BLaER1 treated with 17β-estradiol and CSF1 and Interleukin-3, amounts not matched to agents 10 nM and 100 nM (cell line): ENCODE results near the gene AFP.

ENCODE experiments used
- H3K27ac ChIP-seq, 11 experiments: shearing (Covaris generic); formaldehyde crosslinking; 2 replicates each; pipeline ENCODE4 v1.8.1; 2022
- H3K27me3 ChIP-seq, 11 experiments: shearing (Covaris generic); formaldehyde crosslinking; 2 replicates each; pipeline ENCODE4 v1.8.1; 2022
- H3K36me3 ChIP-seq, 11 experiments: shearing (Covaris generic); formaldehyde crosslinking; 2 replicates each; pipeline ENCODE4 v1.8.1; 2022
- H3K4me1 ChIP-seq, 10 experiments: shearing (Covaris generic); formaldehyde crosslinking; 2 replicates each; pipeline ENCODE4 v1.8.1; 2022
- H3K4me2 ChIP-seq, 11 experiments: shearing (Covaris generic); formaldehyde crosslinking; 2 replicates each; pipeline ENCODE4 v1.8.1; 2022
- H3K4me3 ChIP-seq, 10 experiments: shearing (Covaris generic); formaldehyde crosslinking; 2 replicates each; pipeline ENCODE4 v1.8.1; 2022
- H3K9ac ChIP-seq, 11 experiments: shearing (Covaris generic); formaldehyde crosslinking; 2 replicates each; pipeline ENCODE4 v1.8.1; 2022
- H3K9me3 ChIP-seq, 11 experiments: shearing (Covaris generic); formaldehyde crosslinking; replicated peaks in 1 of 11; 2 replicates each; pipeline ENCODE4 v1.8.1; 2022
- H4K20me1 ChIP-seq, 11 experiments: shearing (Covaris generic); formaldehyde crosslinking; 2 replicates each; pipeline ENCODE4 v1.8.1; 2022
- Cebpa-rat ChIP-seq, 11 experiments: shearing (Covaris generic); IDR thresholded peaks; 2 replicates each; pipeline ENCODE4 v1.8.1; 2022

The AFP gene

DNA sequence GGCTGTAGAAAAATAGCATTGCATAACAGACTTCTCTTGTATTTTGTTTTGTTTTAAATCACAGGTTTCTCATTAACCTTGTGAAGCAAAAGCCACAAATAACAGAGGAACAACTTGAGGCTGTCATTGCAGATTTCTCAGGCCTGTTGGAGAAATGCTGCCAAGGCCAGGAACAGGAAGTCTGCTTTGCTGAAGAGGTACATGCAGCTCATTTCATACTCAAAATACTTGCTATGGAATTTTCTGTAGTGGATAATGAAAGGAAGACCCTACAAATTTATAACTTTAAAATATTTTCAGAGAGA lies 17.6 kb downstream of the AFP start:
- TF ChIP-seq Cebpa-rat (IDR thresholded peaks at IDR 0.05): no peak
- no peaks in the 10 kb centered on the region for H3K9me3 ChIP-seq
- no peaks in the 10 kb centered on the region for H3K36me3 ChIP-seq
- H3K27me3 ChIP-seq: no peaks in the 10 kb centered on the region
- H3K4me1 ChIP-seq: no peaks in the 10 kb centered on the region
- no peak overlapping the region for H3K4me2 ChIP-seq
- no peak overlapping the region for H3K27ac ChIP-seq
- H4K20me1 ChIP-seq: no peaks in the 10 kb centered on the region
- H3K9ac ChIP-seq: no peak overlapping the region
- H3K4me3 ChIP-seq: no peak overlapping the region

- Histone ChIP-seq H3K4me1 (no peaks in the 10 kb centered on the region), H3K9me3 (no peaks in the 10 kb centered on the region), H3K27me3 (no peaks in the 10 kb centered on the region), H3K4me2 (no peak overlapping the region), H3K4me3 (no peak overlapping the region), H3K27ac (no peak overlapping the region), H3K9ac (no peak overlapping the region), H3K36me3 (no peaks in the 10 kb centered on the region), H4K20me1 (no peaks in the 10 kb centered on the region)
- TF ChIP-seq Cebpa-rat (IDR thresholded peaks at IDR 0.05): no peak
Observed at GRCh38 chr4:73454920-73455319, 18.9 kb downstream of the AFP start.

- H3K27me3 ChIP-seq: no peaks in the 10 kb centered on the region
- H3K9me3 ChIP-seq: no peaks in the 10 kb centered on the region
- no peaks in the 10 kb centered on the region for H3K4me1 ChIP-seq
- H3K4me2 ChIP-seq: no peak overlapping the region
- H4K20me1 ChIP-seq: no peaks in the 10 kb centered on the region
- no peak for TF ChIP-seq Cebpa-rat (IDR thresholded peaks at IDR 0.05)
- H3K27ac ChIP-seq: no peak overlapping the region
- H3K9ac ChIP-seq: no peak overlapping the region
- no peaks in the 10 kb centered on the region for H3K36me3 ChIP-seq
- H3K4me3 ChIP-seq: no peak overlapping the region
Observed at GRCh38 chr4:73456177-73457022, 20.4 kb downstream of the AFP start.

DNA sequence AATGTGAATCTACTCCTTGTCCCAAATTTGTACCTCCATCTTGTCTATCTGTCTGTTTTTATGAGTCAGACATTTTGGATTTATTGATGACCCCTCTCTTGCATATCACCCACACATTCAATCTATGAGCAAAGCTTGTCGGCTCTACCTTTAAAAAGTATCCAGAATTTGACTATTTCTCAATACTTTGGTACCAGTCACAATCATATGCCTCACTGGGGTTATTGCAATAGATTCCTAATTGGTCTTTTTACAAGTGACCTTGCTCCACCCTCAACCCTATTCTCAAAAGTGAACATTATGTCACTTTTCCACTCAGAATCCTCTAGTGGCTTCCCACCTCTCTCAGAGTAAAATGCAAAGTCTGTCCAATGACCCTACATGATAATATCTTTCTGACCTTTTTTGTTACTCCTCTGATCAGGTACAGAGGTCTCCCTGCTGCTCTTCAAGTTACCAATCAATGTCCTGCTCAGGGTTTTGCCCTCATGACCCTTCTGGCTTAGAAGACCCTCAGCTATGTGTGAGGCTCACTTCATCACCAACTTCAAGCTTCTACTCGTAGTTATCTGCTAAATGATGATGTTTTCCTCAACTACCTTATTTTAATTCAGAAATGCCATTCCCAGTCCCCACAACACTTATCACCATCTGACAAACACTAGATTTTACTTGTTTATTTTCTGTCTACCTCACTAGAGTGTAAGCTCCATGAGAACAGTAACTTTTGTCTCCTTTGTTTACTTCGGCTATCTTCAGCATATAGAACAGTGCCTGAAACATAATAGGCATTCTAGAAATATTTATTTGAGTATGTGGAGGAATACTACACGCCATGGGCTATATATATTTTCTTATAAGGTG lies 22.4 kb downstream of the AFP start:
- H3K9me3 ChIP-seq: no peaks in the 10 kb centered on the region

DNA sequence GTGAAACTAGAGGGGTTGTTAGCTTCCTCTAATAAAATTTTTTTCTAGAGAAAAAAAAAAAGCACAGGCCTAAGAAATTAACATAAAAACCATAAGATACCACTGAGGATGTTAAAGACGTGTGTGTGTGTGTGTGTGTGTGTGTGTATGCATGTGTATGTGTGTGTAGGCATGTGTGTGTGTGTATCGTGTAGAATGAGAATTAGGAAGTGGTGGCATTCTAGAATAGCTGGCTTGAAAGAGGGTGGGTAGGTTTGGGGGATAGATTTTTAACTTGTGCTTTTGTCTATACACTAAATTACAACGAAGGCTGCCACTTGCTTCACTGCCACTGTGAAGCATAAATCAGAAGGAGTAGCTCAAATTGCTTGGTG lies 23.0 kb downstream of the AFP start:
- H3K36me3 ChIP-seq: no peaks in the 10 kb centered on the region
- no peak overlapping the region for H3K9ac ChIP-seq
- H3K4me3 ChIP-seq: no peak overlapping the region
- no peak for TF ChIP-seq Cebpa-rat (IDR thresholded peaks at IDR 0.05)
- no peaks in the 10 kb centered on the region for H4K20me1 ChIP-seq
- H3K27me3 ChIP-seq: no peaks in the 10 kb centered on the region
- no peak overlapping the region for H3K27ac ChIP-seq
- H3K4me2 ChIP-seq: no peak overlapping the region
- H3K9me3 ChIP-seq: no peaks in the 10 kb centered on the region
- no peaks in the 10 kb centered on the region for H3K4me1 ChIP-seq

More for the DNA sequence above, 22.4 kb downstream of the AFP start:
- Histone ChIP-seq H3K9ac (no peak overlapping the region), H3K36me3 (no peaks in the 10 kb centered on the region), H4K20me1 (no peaks in the 10 kb centered on the region), H3K4me3 (no peak overlapping the region), H3K27ac (no peak overlapping the region), H3K4me2 (no peak overlapping the region), H3K27me3 (no peaks in the 10 kb centered on the region), H3K4me1 (no peaks in the 10 kb centered on the region)
- TF ChIP-seq Cebpa-rat (IDR thresholded peaks at IDR 0.05): no peak

- no peaks in the 10 kb centered on the region for H3K27me3 ChIP-seq
- H3K36me3 ChIP-seq: no peaks in the 10 kb centered on the region
- no peak overlapping the region for H3K9ac ChIP-seq
- H4K20me1 ChIP-seq: no peaks in the 10 kb centered on the region
- no peaks in the 10 kb centered on the region for H3K9me3 ChIP-seq
- H3K4me3 ChIP-seq: no peak overlapping the region
- H3K27ac ChIP-seq: no peak overlapping the region
- no peaks in the 10 kb centered on the region for H3K4me1 ChIP-seq
- no peak overlapping the region for H3K4me2 ChIP-seq
- TF ChIP-seq Cebpa-rat (IDR thresholded peaks at IDR 0.05): no peak
Observed at GRCh38 chr4:73460913-73461522, 25.0 kb downstream of the AFP start.

GRCh38 chr4:73468170-73468569 lies 32.1 kb downstream of the AFP start:
- Histone ChIP-seq H3K9ac (no peak overlapping the region), H3K4me3 (no peak overlapping the region), H3K4me1 (no peaks in the 10 kb centered on the region)

GRCh38 chr4:73470728-73471127 lies 34.7 kb downstream of the AFP start:
- no peak for TF ChIP-seq Cebpa-rat (IDR thresholded peaks at IDR 0.05)
- H3K9ac ChIP-seq: no peak overlapping the region
- no peak overlapping the region for H3K4me3 ChIP-seq
- no peaks in the 10 kb centered on the region for H4K20me1 ChIP-seq
- H3K27ac ChIP-seq: no peak overlapping the region
- peaks cover 31 to 39% (median 35%) of the 10 kb centered on the region in 11 experiments for H3K9me3 ChIP-seq
- H3K4me1 ChIP-seq: no peaks in the 10 kb centered on the region
- H3K4me2 ChIP-seq: no peak overlapping the region
- H3K27me3 ChIP-seq: no peaks in the 10 kb centered on the region
- H3K36me3 ChIP-seq: no peaks in the 10 kb centered on the region

More at GRCh38 chr4:73468170-73468569, 32.1 kb downstream of the AFP start:
- no peaks in the 10 kb centered on the region for H4K20me1 ChIP-seq
- H3K36me3 ChIP-seq: no peaks in the 10 kb centered on the region
- no peaks in the 10 kb centered on the region for H3K27me3 ChIP-seq
- H3K27ac ChIP-seq: no peak overlapping the region
- peaks cover 5 to 14% (median 10%) of the 10 kb centered on the region in 11 experiments; a peak in 21 of 22 replicates for H3K9me3 ChIP-seq
- TF ChIP-seq Cebpa-rat (IDR thresholded peaks at IDR 0.05): no peak
- H3K4me2 ChIP-seq: no peak overlapping the region

DNA sequence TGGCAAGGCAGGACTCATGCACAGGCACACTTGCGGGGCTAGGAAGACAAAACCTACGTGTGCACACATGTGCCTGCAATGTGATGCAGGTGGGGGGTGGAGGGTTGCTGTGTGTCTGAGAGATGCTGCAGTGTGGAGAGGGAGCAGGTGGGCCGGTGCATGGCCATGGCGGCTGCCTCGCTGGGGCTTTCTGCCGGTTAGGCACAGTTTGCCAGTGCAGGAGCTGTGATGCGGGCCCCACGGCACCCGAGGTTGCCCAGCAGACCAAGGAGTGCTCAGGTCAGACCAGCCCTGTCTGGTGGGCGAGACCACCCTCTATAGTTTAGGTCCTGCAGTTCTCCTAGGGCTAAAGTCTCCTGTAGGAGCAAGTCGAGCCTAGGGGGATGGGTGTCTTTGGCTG lies 41.2 kb downstream of the AFP start:
- no peaks in the 10 kb centered on the region for H3K4me1 ChIP-seq
- TF ChIP-seq Cebpa-rat (IDR thresholded peaks at IDR 0.05): no peak
- no peaks in the 10 kb centered on the region for H3K36me3 ChIP-seq

More for the DNA sequence above, 41.2 kb downstream of the AFP start:
- Histone ChIP-seq H3K27ac (no peak overlapping the region), H3K4me2 (no peak overlapping the region), H3K9me3 (peaks cover 35 to 46% (median 39%) of the 10 kb centered on the region in 11 experiments), H3K4me3 (no peak overlapping the region), H3K9ac (no peak overlapping the region), H3K27me3 (no peaks in the 10 kb centered on the region), H4K20me1 (no peaks in the 10 kb centered on the region)
